HG03060 (cell line): ENCODE measurements around the gene FAF2.
"Not testable (repeated sequence)": the region's sequence is repeated elsewhere in the genome, so short reads cannot be mapped to it uniquely, and the experiment has no call there.

ENCODE experiments used
- ATAC-seq: cut with Tn5 transposase; IDR thresholded peaks from one replicate; pipeline ENCODE4 v1.9.1; 2021; ENCODE audit warnings: low read depth, moderate number of reproducible peaks; ENCODE audit not compliant: unreplicated experiment

FAF2 gene

GRCh38 chr5:176541338-176542134 lies 93.4 kb downstream of the FAF2 start:
- ATAC-seq = no peak

GRCh38 chr5:176542135-176542595 lies 94.0 kb downstream of the FAF2 start:
- ATAC-seq = no peak

- ATAC-seq = no peak
These were observed 94.6 kb downstream of the FAF2 start for GRCh38 chr5:176542596-176543427.

GRCh38 chr5:176543428-176544182 lies 95.4 kb downstream of the FAF2 start:
- no peak for ATAC-seq

- no peak for ATAC-seq
These were observed 97.2 kb downstream of the FAF2 start for GRCh38 chr5:176545388-176545736.

GRCh38 chr5:176545737-176546509 lies 97.7 kb downstream of the FAF2 start:
- ATAC-seq = no peak

GRCh38 chr5:176547802-176548201 lies 99.6 kb downstream of the FAF2 start:
- ATAC-seq = no peak

- ATAC-seq = no peak
These were observed 100.8 kb downstream of the FAF2 start, which contains the start of gene CDHR2 for GRCh38 chr5:176548967-176549444. TSS of gene CDHR2 (plus strand) at chr5:176549342. CDS start at chr5:176565353, 16,011 bp downstream.

- no peak for ATAC-seq
These were observed 101.7 kb downstream of the FAF2 start for GRCh38 chr5:176549871-176550270.

GRCh38 chr5:176550275-176550831 lies 102.2 kb downstream of the FAF2 start:
- ATAC-seq = no peak

GRCh38 chr5:176550937-176551336 lies 102.8 kb downstream of the FAF2 start:
- ATAC-seq = not testable (repeated sequence)

- no peak for ATAC-seq
These were observed 104.2 kb downstream of the FAF2 start for GRCh38 chr5:176552332-176552869.

- no peak for ATAC-seq
These were observed 105.3 kb downstream of the FAF2 start for GRCh38 chr5:176553260-176554085.

- no peak for ATAC-seq
These were observed 109.7 kb downstream of the FAF2 start for GRCh38 chr5:176557846-176558245.
